Adrenal gland (tissue), 5 donors: ENCODE results near the gene CORO2B.

Experiments used
- CTCF ChIP-seq, 6 experiments: fragments of 450-650 bp in 4 of 6; fragments of 200-600 bp in 2 of 6; sonication (generic) in 1 of 6; IDR thresholded peaks; 1 replicate in 5 of 6; 2 replicates in 1 of 6; pipeline versions ENCODE4 v1.5.1 to v1.8.0; 2016 to 2021; ENCODE audit warnings: antibody characterized with exemption in 6 of 6, mild to moderate bottlenecking in 2 of 6, moderate library complexity in 1 of 6
- POLR2A ChIP-seq, 2 donors: fragments of 450-650 bp; IDR thresholded peaks; one replicate each; pipeline ENCODE4 v1.6.1; 2017; ENCODE audit warnings: antibody characterized with exemption in 2 of 2, mild to moderate bottlenecking in 2 of 2, moderate library complexity in 1 of 2
- donor health status: DM: no; HTN: no; CAD: no.

- TF ChIP-seq CTCF (IDR thresholded peaks at IDR 0.05) (no peak), POLR2A (IDR thresholded peaks at IDR 0.05) (no peak)
Observed at GRCh38 chr15:68709876-68710275, 131.1 kb downstream of the CORO2B start.
